ENCODE data around the gene ARF3. TPM values are rescaled to one million over a fixed set of nuclear protein-coding genes. Genes with fewer than 3 reads are reported as not detected.

ARF3 gene
- polyA plus RNA-seq, 1 of the 3 experiments (the other 2 are of a cell fraction): 204 TPM

DNA sequence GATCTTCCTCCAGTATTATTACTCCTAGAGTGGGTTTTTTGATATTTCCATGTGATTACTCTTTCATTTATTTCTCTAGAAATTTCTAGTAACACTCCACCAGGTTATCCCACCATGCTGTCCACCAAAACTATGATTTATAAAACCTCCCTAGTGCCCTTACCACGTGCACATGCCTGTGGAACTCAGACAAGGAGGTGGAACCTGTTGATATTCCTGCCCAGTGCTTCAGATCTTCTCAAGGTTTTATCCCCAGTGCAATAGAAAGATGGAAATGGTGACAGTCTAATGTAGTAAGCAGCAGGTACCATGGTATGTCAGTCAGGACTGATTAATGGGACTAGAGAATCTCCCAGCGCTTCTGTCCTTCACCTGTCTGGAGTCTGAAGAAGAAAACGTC lies 3.5 kb upstream of the ARF3 start:
- ChIA-PET CTCF (interaction anchor here (0.7 to 32.2 kb wide), 3 partner anchors 31 to 70 kb away, joined by 3 to 935 read pairs (median 3); partner anchors contain the start of genes DDN and WNT1), POLR2A (no interaction called here)
- H3K36me3 ChIP-seq (replicated peaks in 1 of 2; ENCODE audit: control insufficient read depth in 1 of 2, insufficient read depth in 2 of 2, low read length in 1 of 2): no peaks in the 10 kb centered on the region
- peaks cover 15% of the 10 kb centered on the region; the same call in 1 of the 2 replicates for H3K27me3 ChIP-seq (ENCODE audit: insufficient read depth)
- H3K9me3 ChIP-seq: no peaks in the 10 kb centered on the region
- no peak overlapping the region for H2AFZ ChIP-seq (ENCODE audit: low read depth)
- 35% methylated on average over 3 of the region's 3 CpGs for WGBS (ENCODE audit: low lambda C conversion rate)
- no peak overlapping the region for H3K9ac ChIP-seq
- TF ChIP-seq POLR2AphosphoS5 (IDR thresholded peaks at IDR 0.05; ENCODE audit: low read depth, low read length) (no peak), JUND (IDR thresholded peaks at IDR 0.05) (no peak), TAF1 (IDR thresholded peaks at IDR 0.05; ENCODE audit: borderline replicate concordance, low read depth, low read length) (no peak), EP300 (IDR thresholded peaks at IDR 0.05; ENCODE audit: borderline replicate concordance in 1 of 2, low read depth in 1 of 2, low read length in 1 of 2) (no peak), MEF2A (IDR thresholded peaks at IDR 0.05; ENCODE audit: borderline replicate concordance, low read depth) (no peak), GATA2 (CRISPR knock-in tag; IDR thresholded peaks at IDR 0.05) (no peak), FOXM1 (IDR thresholded peaks at IDR 0.05; ENCODE audit: low read depth) (no peak), FOXJ3 (CRISPR knock-in tag; IDR thresholded peaks at IDR 0.05) (no peak), RAD21 (IDR thresholded peaks at IDR 0.05; ENCODE audit: low read length) (no peak), NFIC (IDR thresholded peaks at IDR 0.05; ENCODE audit: borderline replicate concordance) (no peak)
- TF ChIP-seq, protein P1, sequence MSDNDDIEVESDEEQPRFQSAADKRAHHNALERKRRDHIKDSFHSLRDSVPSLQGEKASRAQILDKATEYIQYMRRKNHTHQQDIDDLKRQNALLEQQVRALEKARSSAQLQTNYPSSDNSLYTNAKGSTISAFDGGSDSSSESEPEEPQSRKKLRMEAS (IDR thresholded peaks at IDR 0.05; ENCODE audit: low read depth): no peak
- TF ChIP-seq, protein P2, sequence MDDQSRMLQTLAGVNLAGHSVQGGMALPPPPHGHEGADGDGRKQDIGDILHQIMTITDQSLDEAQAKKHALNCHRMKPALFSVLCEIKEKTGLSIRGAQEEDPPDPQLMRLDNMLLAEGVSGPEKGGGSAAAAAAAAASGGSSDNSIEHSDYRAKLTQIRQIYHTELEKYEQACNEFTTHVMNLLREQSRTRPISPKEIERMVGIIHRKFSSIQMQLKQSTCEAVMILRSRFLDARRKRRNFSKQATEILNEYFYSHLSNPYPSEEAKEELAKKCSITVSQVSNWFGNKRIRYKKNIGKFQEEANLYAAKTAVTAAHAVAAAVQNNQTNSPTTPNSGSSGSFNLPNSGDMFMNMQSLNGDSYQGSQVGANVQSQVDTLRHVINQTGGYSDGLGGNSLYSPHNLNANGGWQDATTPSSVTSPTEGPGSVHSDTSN (IDR thresholded peaks at IDR 0.05): no peak
- H3K4me2 ChIP-seq: no peak overlapping the region
- H4K20me1 ChIP-seq (ENCODE audit: insufficient read depth): peaks cover 5% of the 10 kb centered on the region
- no peak overlapping the region for H3K4me3 ChIP-seq (ENCODE audit: low read depth in 2 of 2, low read length in 1 of 2)
- H3K4me1 ChIP-seq (ENCODE audit: control insufficient read depth in 1 of 2, insufficient read depth in 2 of 2, low read depth in 1 of 2, low read length in 1 of 2): peaks cover 3 to 7% of the 10 kb centered on the region in 2 experiments; a peak in 3 of 4 replicates
- H3F3A ChIP-seq (replicated peaks; ENCODE audit: insufficient read depth): peaks cover 7% of the 10 kb centered on the region
- no peak overlapping the region for H3K27ac ChIP-seq (ENCODE audit: low read depth in 2 of 2, low read length in 1 of 2)
- peaks cover 15% of the 10 kb centered on the region for H3K79me2 ChIP-seq (ENCODE audit: insufficient read depth)
- no peak for DNase-seq
- H3K9me2 ChIP-seq: no peaks in the 10 kb centered on the region

DNA sequence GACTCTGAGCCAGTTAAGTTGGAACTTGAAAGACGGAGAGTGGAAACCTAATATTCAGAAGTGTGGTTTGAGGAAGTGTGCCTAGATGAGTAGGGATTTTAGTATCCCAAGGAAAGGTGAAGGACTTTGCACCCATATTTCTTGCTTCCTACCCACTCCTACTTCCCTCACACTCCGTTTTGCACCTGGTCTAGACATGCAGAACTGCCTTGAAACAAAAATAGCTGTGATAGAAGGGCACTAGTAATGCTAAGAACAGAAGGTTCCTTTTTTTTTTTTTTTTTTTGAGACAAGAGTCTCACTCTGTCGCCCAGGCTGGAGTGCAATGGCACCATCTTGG lies 732 bp upstream of the ARF3 start:
- peak overlapping the region; percentile 81 for H2AFZ ChIP-seq (ENCODE audit: low read depth)
- peaks cover 11% of the 10 kb centered on the region for H3F3A ChIP-seq (replicated peaks; ENCODE audit: insufficient read depth)
- no peaks in the 10 kb centered on the region for H3K9me2 ChIP-seq
- WGBS (ENCODE audit: low lambda C conversion rate): 68% methylated on average over 3 of the region's 3 CpGs
- no peaks in the 10 kb centered on the region; the same call in 1 of the 2 replicates for H3K27me3 ChIP-seq (ENCODE audit: insufficient read depth)
- CTCF ChIA-PET: interaction anchor here (0.8 to 5.5 kb wide), 12 partner anchors 12 to 152 kb away, joined by 3 to 52 read pairs (median 6); partner anchors contain the start of genes DDN, WNT1 and WNT10B
- H3K9ac ChIP-seq: peak overlapping the region; percentile 92
- DNase-seq: no peak
- H3K79me2 ChIP-seq (ENCODE audit: insufficient read depth): peaks cover 43% of the 10 kb centered on the region
- no peaks in the 10 kb centered on the region for H3K9me3 ChIP-seq
- H3K4me2 ChIP-seq: peak overlapping the region; percentile 70
- peak overlapping the region; percentile 50 to 87 for H3K27ac ChIP-seq (ENCODE audit: low read depth in 2 of 2, low read length in 1 of 2)
- POLR2A ChIA-PET: interaction anchor here (1.1 to 1.4 kb wide), 3 partner anchors 67 to 173 kb away, joined by 4 to 5 read pairs (median 4); partner anchors contain the start of genes RND1 and TUBA1B
- peaks cover 19 to 27% of the 10 kb centered on the region in 2 experiments for H3K36me3 ChIP-seq (replicated peaks in 1 of 2; ENCODE audit: control insufficient read depth in 1 of 2, insufficient read depth in 2 of 2, low read length in 1 of 2)
- H3K4me3 ChIP-seq (ENCODE audit: low read depth in 2 of 2, low read length in 1 of 2): peak overlapping the region; percentile 83 to 96
- peaks cover 33% of the 10 kb centered on the region for H4K20me1 ChIP-seq (ENCODE audit: insufficient read depth)
- H3K4me1 ChIP-seq (ENCODE audit: control insufficient read depth in 1 of 2, insufficient read depth in 2 of 2, low read depth in 1 of 2, low read length in 1 of 2): peaks cover 7 to 14% of the 10 kb centered on the region in 2 experiments; a peak in 3 of 4 replicates
- TF ChIP-seq RFX5 (IDR thresholded peaks at IDR 0.05; ENCODE audit: low read length) (no peak), TCF12 (IDR thresholded peaks at IDR 0.05) (no peak), FOSL2 (IDR thresholded peaks at IDR 0.05; ENCODE audit: borderline replicate concordance, low read depth) (no peak), EP300 (IDR thresholded peaks at IDR 0.05; ENCODE audit: borderline replicate concordance in 1 of 2, low read depth in 1 of 2, low read length in 1 of 2) (no peak), FOXM1 (IDR thresholded peaks at IDR 0.05; ENCODE audit: low read depth) (no peak), EZH2phosphoT487 (IDR thresholded peaks at IDR 0.05; ENCODE audit: borderline replicate concordance, low read depth) (no peak), RXRA (IDR thresholded peaks at IDR 0.05; ENCODE audit: borderline replicate concordance, low read depth) (no peak), NFIC (IDR thresholded peaks at IDR 0.05; ENCODE audit: borderline replicate concordance) (no peak)
- TF ChIP-seq, protein P3, sequence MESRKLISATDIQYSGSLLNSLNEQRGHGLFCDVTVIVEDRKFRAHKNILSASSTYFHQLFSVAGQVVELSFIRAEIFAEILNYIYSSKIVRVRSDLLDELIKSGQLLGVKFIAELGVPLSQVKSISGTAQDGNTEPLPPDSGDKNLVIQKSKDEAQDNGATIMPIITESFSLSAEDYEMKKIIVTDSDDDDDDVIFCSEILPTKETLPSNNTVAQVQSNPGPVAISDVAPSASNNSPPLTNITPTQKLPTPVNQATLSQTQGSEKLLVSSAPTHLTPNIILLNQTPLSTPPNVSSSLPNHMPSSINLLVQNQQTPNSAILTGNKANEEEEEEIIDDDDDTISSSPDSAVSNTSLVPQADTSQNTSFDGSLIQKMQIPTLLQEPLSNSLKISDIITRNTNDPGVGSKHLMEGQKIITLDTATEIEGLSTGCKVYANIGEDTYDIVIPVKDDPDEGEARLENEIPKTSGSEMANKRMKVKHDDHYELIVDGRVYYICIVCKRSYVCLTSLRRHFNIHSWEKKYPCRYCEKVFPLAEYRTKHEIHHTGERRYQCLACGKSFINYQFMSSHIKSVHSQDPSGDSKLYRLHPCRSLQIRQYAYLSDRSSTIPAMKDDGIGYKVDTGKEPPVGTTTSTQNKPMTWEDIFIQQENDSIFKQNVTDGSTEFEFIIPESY (IDR thresholded peaks at IDR 0.05; ENCODE audit: borderline replicate concordance, low read depth): no peak
- TF ChIP-seq, protein P4, sequence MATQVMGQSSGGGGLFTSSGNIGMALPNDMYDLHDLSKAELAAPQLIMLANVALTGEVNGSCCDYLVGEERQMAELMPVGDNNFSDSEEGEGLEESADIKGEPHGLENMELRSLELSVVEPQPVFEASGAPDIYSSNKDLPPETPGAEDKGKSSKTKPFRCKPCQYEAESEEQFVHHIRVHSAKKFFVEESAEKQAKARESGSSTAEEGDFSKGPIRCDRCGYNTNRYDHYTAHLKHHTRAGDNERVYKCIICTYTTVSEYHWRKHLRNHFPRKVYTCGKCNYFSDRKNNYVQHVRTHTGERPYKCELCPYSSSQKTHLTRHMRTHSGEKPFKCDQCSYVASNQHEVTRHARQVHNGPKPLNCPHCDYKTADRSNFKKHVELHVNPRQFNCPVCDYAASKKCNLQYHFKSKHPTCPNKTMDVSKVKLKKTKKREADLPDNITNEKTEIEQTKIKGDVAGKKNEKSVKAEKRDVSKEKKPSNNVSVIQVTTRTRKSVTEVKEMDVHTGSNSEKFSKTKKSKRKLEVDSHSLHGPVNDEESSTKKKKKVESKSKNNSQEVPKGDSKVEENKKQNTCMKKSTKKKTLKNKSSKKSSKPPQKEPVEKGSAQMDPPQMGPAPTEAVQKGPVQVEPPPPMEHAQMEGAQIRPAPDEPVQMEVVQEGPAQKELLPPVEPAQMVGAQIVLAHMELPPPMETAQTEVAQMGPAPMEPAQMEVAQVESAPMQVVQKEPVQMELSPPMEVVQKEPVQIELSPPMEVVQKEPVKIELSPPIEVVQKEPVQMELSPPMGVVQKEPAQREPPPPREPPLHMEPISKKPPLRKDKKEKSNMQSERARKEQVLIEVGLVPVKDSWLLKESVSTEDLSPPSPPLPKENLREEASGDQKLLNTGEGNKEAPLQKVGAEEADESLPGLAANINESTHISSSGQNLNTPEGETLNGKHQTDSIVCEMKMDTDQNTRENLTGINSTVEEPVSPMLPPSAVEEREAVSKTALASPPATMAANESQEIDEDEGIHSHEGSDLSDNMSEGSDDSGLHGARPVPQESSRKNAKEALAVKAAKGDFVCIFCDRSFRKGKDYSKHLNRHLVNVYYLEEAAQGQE (IDR thresholded peaks at IDR 0.05; ENCODE audit: low read depth, low read length): no peak
- TF ChIP-seq, protein P5, sequence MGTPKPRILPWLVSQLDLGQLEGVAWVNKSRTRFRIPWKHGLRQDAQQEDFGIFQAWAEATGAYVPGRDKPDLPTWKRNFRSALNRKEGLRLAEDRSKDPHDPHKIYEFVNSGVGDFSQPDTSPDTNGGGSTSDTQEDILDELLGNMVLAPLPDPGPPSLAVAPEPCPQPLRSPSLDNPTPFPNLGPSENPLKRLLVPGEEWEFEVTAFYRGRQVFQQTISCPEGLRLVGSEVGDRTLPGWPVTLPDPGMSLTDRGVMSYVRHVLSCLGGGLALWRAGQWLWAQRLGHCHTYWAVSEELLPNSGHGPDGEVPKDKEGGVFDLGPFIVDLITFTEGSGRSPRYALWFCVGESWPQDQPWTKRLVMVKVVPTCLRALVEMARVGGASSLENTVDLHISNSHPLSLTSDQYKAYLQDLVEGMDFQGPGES (IDR thresholded peaks at IDR 0.05; ENCODE audit: low read depth, low read length): no peak

All from SK-N-SH (cell line).